ENCODE data around the gene XPNPEP3.

The XPNPEP3 gene

DNA sequence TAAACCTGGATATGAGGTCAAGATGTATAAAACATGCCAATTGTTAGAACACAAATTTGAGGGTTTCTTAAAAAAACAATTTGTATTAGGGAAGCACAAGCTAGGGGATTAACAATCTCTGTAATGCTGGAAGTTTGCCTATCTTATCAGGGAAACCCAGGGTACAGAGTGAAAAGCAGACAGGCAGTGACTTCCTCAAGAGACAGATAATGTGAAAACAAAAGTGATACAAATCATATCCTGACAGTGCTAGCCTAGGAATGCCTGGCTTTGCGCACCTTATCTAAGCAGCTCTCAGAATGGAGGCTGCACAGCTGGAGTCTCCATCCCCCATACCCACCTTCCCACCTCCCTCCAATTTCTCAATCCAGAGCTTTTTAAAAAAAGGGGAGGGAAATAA lies 71.7 kb downstream of the XPNPEP3 start:
- TF ChIP-seq CSDC2 (CRISPR knock-in tag; IDR thresholded peaks at IDR 0.05) (no peak), GLIS3 (CRISPR knock-in tag; IDR thresholded peaks at IDR 0.05) (no peak), ZC3H10 (CRISPR knock-in tag; IDR thresholded peaks at IDR 0.05) (no peak), BACH2 (CRISPR knock-in tag; IDR thresholded peaks at IDR 0.05; ENCODE audit: borderline replicate concordance) (no peak), PPARA (CRISPR knock-in tag; IDR thresholded peaks at IDR 0.05; ENCODE audit: borderline replicate concordance) (no peak), ZNF70 (CRISPR knock-in tag; IDR thresholded peaks at IDR 0.05) (no peak), TOX (CRISPR knock-in tag; IDR thresholded peaks at IDR 0.05; ENCODE audit: borderline replicate concordance) (no peak), ZFP3 (CRISPR knock-in tag; IDR thresholded peaks at IDR 0.05) (no peak)
- TF ChIP-seq, protein P1, sequence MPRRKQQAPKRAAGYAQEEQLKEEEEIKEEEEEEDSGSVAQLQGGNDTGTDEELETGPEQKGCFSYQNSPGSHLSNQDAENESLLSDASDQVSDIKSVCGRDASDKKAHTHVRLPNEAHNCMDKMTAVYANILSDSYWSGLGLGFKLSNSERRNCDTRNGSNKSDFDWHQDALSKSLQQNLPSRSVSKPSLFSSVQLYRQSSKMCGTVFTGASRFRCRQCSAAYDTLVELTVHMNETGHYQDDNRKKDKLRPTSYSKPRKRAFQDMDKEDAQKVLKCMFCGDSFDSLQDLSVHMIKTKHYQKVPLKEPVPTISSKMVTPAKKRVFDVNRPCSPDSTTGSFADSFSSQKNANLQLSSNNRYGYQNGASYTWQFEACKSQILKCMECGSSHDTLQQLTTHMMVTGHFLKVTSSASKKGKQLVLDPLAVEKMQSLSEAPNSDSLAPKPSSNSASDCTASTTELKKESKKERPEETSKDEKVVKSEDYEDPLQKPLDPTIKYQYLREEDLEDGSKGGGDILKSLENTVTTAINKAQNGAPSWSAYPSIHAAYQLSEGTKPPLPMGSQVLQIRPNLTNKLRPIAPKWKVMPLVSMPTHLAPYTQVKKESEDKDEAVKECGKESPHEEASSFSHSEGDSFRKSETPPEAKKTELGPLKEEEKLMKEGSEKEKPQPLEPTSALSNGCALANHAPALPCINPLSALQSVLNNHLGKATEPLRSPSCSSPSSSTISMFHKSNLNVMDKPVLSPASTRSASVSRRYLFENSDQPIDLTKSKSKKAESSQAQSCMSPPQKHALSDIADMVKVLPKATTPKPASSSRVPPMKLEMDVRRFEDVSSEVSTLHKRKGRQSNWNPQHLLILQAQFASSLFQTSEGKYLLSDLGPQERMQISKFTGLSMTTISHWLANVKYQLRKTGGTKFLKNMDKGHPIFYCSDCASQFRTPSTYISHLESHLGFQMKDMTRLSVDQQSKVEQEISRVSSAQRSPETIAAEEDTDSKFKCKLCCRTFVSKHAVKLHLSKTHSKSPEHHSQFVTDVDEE (CRISPR knock-in tag; IDR thresholded peaks at IDR 0.05): no peak
- TF ChIP-seq, protein P2, sequence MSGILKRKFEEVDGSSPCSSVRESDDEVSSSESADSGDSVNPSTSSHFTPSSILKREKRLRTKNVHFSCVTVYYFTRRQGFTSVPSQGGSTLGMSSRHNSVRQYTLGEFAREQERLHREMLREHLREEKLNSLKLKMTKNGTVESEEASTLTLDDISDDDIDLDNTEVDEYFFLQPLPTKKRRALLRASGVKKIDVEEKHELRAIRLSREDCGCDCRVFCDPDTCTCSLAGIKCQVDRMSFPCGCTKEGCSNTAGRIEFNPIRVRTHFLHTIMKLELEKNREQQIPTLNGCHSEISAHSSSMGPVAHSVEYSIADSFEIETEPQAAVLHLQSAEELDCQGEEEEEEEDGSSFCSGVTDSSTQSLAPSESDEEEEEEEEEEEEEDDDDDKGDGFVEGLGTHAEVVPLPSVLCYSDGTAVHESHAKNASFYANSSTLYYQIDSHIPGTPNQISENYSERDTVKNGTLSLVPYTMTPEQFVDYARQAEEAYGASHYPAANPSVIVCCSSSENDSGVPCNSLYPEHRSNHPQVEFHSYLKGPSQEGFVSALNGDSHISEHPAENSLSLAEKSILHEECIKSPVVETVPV (CRISPR knock-in tag; IDR thresholded peaks at IDR 0.05): no peak
- no peak for ATAC-seq

DNA sequence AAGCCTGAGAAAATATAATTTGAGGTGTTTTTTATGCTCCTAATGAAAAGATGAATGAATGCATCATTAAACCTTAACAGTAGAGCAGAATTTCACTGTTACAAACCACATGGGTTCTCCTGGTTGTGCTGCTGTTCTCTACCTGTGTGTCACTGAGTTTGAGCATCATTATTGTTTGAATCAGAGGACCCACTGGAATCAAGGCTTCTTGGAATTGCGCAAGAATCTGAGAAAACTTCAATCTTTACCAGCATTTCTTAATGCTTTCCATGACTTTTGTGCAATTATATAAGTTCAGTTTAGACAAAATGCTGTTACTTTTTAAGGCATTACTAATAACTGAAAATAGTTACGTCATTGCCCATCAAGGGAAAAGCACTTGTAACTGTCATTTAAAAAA lies 75.4 kb downstream of the XPNPEP3 start:
- no peak for TF ChIP-seq ISL1 (CRISPR knock-in tag; IDR thresholded peaks at IDR 0.05)
- no peak for ATAC-seq

DNA sequence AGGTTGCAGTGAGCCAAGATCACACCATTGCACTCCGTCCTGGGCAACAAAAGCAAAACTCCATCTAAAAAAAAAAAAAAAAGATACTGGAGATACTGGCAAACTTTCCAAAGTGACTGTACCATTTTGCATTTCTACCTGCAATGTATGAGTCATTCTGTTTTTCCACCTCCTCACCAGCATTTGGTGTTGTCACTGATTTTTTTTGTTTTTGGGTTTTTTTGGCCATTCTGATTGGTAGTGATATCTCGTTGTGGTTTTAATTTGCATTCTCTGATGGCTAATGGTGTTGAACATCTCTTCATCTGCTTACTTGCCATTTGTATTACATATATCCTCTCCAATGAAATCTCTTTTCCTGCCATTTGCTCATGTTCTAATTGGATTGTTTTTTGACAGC lies 82.3 kb downstream of the XPNPEP3 start:
- no peak for ATAC-seq
- TF ChIP-seq TCF4 (CRISPR knock-in tag; IDR thresholded peaks at IDR 0.05; ENCODE audit: borderline replicate concordance) (no peak), ZNF8 (CRISPR knock-in tag; IDR thresholded peaks at IDR 0.05) (no peak), OSR1 (CRISPR knock-in tag; IDR thresholded peaks at IDR 0.05) (no peak), ZNF70 (CRISPR knock-in tag; IDR thresholded peaks at IDR 0.05) (no peak), CSDC2 (CRISPR knock-in tag; IDR thresholded peaks at IDR 0.05) (no peak), ESRRG (CRISPR knock-in tag; IDR thresholded peaks at IDR 0.05) (no peak), ISL1 (CRISPR knock-in tag; IDR thresholded peaks at IDR 0.05) (no peak), ARNTL (CRISPR knock-in tag; IDR thresholded peaks at IDR 0.05; ENCODE audit: borderline replicate concordance, low read depth) (no peak)
- TF ChIP-seq, protein P2 (CRISPR knock-in tag; IDR thresholded peaks at IDR 0.05): no peak
- TF ChIP-seq, protein P3, sequence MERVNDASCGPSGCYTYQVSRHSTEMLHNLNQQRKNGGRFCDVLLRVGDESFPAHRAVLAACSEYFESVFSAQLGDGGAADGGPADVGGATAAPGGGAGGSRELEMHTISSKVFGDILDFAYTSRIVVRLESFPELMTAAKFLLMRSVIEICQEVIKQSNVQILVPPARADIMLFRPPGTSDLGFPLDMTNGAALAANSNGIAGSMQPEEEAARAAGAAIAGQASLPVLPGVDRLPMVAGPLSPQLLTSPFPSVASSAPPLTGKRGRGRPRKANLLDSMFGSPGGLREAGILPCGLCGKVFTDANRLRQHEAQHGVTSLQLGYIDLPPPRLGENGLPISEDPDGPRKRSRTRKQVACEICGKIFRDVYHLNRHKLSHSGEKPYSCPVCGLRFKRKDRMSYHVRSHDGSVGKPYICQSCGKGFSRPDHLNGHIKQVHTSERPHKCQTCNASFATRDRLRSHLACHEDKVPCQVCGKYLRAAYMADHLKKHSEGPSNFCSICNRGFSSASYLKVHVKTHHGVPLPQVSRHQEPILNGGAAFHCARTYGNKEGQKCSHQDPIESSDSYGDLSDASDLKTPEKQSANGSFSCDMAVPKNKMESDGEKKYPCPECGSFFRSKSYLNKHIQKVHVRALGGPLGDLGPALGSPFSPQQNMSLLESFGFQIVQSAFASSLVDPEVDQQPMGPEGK (CRISPR knock-in tag; IDR thresholded peaks at IDR 0.05; ENCODE audit: borderline replicate concordance): no peak
- TF ChIP-seq, protein P1 (CRISPR knock-in tag; IDR thresholded peaks at IDR 0.05): no peak
